SU-DHL-6 (cell line): Measurements from ENCODE around the gene ASPDH.
A peak's percentile ranks its signal among the peaks of the same experiment; 100 is the strongest.

ENCODE experiments used
- H2AFZ ChIP-seq: fragments of 200-600 bp; sonication (generic); 2 replicates; pipeline ENCODE4 v1.6.1; 2014; ENCODE audit warnings: low read depth, mild to moderate bottlenecking, moderate library complexity, mixed read lengths, antibody characterized with exemption, low read length; ENCODE audit not compliant: severe bottlenecking
- H3F3A ChIP-seq: fragments of 200-600 bp; shearing (Covaris generic); 2 replicates; pipeline ENCODE4 v1.6.0; 2016; ENCODE audit warnings: antibody characterized with exemption, mild to moderate bottlenecking; ENCODE audit not compliant: insufficient read depth
- H3K27ac ChIP-seq: fragments of 200-600 bp; sonication (generic); 2 replicates; pipeline ENCODE4 v1.5.1; 2016; ENCODE audit warnings: low read depth, mild to moderate bottlenecking, low read length, moderate library complexity, mixed read lengths
- H3K27me3 ChIP-seq: fragments of 200-600 bp; sonication (generic), shearing (Covaris generic); 2 replicates; pipeline ENCODE4 v1.6.0; 2014; ENCODE audit warnings: mild to moderate bottlenecking, low read length
- H3K36me3 ChIP-seq: fragments of 200-600 bp; sonication (generic); 2 replicates; pipeline ENCODE4 v1.6.1; 2014; ENCODE audit warnings: mild to moderate bottlenecking, low read length, mixed read lengths
- H3K4me2 ChIP-seq: fragments of 300-600, 200-600 bp; shearing (Covaris generic), sonication (generic); 2 replicates; pipeline ENCODE4 v1.6.0; 2014; ENCODE audit warnings: low read length, low read depth, mild to moderate bottlenecking; ENCODE audit not compliant: poor library complexity, severe bottlenecking
- H3K4me3 ChIP-seq: fragments of 200-600 bp; sonication (generic); 2 replicates; pipeline ENCODE4 v1.5.1; 2014; ENCODE audit warnings: antibody characterized with exemption, low read length, mild to moderate bottlenecking, mixed read lengths; ENCODE audit not compliant: insufficient read depth, poor library complexity, severe bottlenecking
- H3K79me2 ChIP-seq: fragments of 200-600 bp; sonication (generic); 2 replicates; pipeline ENCODE4 v1.6.1; 2014; ENCODE audit warnings: mild to moderate bottlenecking, low read length, moderate library complexity; ENCODE audit not compliant: insufficient read depth
- H3K9ac ChIP-seq: fragments of 200-600 bp; sonication (generic); 2 replicates; pipeline ENCODE4 v1.7.0; 2014; ENCODE audit warnings: mild to moderate bottlenecking, low read length
- H3K9me2 ChIP-seq: fragments of 200-600 bp; sonication (generic); replicated peaks from 2 replicates; pipeline ENCODE4 v1.6.1; 2014; ENCODE audit warnings: low read length; ENCODE audit not compliant: insufficient read depth
- H3K9me3 ChIP-seq: fragments of 200-600 bp; sonication (generic); 2 replicates; pipeline ENCODE4 v1.6.1; 2014; ENCODE audit warnings: low read length, mixed read lengths; ENCODE audit not compliant: insufficient read depth
- H4K20me1 ChIP-seq: fragments of 200-600 bp; sonication (generic); 2 replicates; pipeline ENCODE4 v1.6.1; 2014; ENCODE audit warnings: low read depth, mild to moderate bottlenecking, antibody characterized with exemption, low read length, moderate library complexity, mixed read lengths
- CTCF ChIP-seq: fragments of 200-600 bp; sonication (generic); IDR thresholded peaks from one replicate; pipeline ENCODE4 v1.5.1; 2017; ENCODE audit warnings: antibody characterized with exemption, mild to moderate bottlenecking, low read length, moderate library complexity; ENCODE audit not compliant: insufficient read depth, poor library complexity, severe bottlenecking
- EZH2phosphoT487 ChIP-seq: fragments of 200-600 bp; sonication (generic), shearing (Covaris generic); conservative IDR thresholded peaks from 2 replicates; pipeline ENCODE4 v1.6.1; 2018; ENCODE audit warnings: mild to moderate bottlenecking, antibody characterized with exemption, low read length, moderate library complexity, mixed read lengths

Gene ASPDH

GRCh38 chr19:50542943-50543342 is 29.2 kb upstream of the ASPDH start:
- H3K27me3 ChIP-seq, result no peaks in the 10 kb centered on the region

GRCh38 chr19:50537769-50538230 is 24.1 kb upstream of the ASPDH start:
- TF ChIP-seq EZH2phosphoT487, result no peak
- peak; percentile 63 for TF ChIP-seq CTCF
- H3K9me3 ChIP-seq, result no peaks in the 10 kb centered on the region
- no peaks in the 10 kb centered on the region for H3K27me3 ChIP-seq
- H3K79me2 ChIP-seq, result no peaks in the 10 kb centered on the region
- no peak overlapping the region for H3K4me2 ChIP-seq
- no peak overlapping the region for H3K9ac ChIP-seq
- no peak overlapping the region for H3K4me3 ChIP-seq
- no peaks in the 10 kb centered on the region for H3F3A ChIP-seq
- no peaks in the 10 kb centered on the region for H3K9me2 ChIP-seq
- no peaks in the 10 kb centered on the region for H3K36me3 ChIP-seq
- no peak overlapping the region for H3K27ac ChIP-seq
- H4K20me1 ChIP-seq, result no peaks in the 10 kb centered on the region
- no peak overlapping the region for H2AFZ ChIP-seq

More at GRCh38 chr19:50542943-50543342, 29.2 kb upstream of the ASPDH start:
- no peaks in the 10 kb centered on the region for H3F3A ChIP-seq
- H3K4me3 ChIP-seq, result no peak overlapping the region
- no peaks in the 10 kb centered on the region for H3K36me3 ChIP-seq
- H4K20me1 ChIP-seq, result no peaks in the 10 kb centered on the region
- H3K79me2 ChIP-seq, result no peaks in the 10 kb centered on the region
- no peaks in the 10 kb centered on the region for H3K9me3 ChIP-seq
- H3K4me2 ChIP-seq, result no peak overlapping the region
- no peak overlapping the region for H2AFZ ChIP-seq
- no peak overlapping the region for H3K27ac ChIP-seq
- TF ChIP-seq EZH2phosphoT487, result no peak
- no peak overlapping the region for H3K9ac ChIP-seq
- no peaks in the 10 kb centered on the region for H3K9me2 ChIP-seq

- no peaks in the 10 kb centered on the region for H3K36me3 ChIP-seq
- no peaks in the 10 kb centered on the region for H3K79me2 ChIP-seq
- H3K4me2 ChIP-seq, result no peak overlapping the region
- H4K20me1 ChIP-seq, result no peaks in the 10 kb centered on the region
- H3K9ac ChIP-seq, result no peak overlapping the region
- no peaks in the 10 kb centered on the region for H3K9me2 ChIP-seq
- H3K27ac ChIP-seq, result no peak overlapping the region
- no peak overlapping the region for H3K4me3 ChIP-seq
- no peak overlapping the region for H2AFZ ChIP-seq
- H3F3A ChIP-seq, result no peaks in the 10 kb centered on the region
- H3K27me3 ChIP-seq, result no peaks in the 10 kb centered on the region
- TF ChIP-seq EZH2phosphoT487 (no peak), CTCF (no peak)
- H3K9me3 ChIP-seq, result no peaks in the 10 kb centered on the region
Observed at GRCh38 chr19:50537306-50537685, 23.6 kb upstream of the ASPDH start.

- no peaks in the 10 kb centered on the region for H3K27me3 ChIP-seq
- H3K9me2 ChIP-seq, result no peaks in the 10 kb centered on the region
- H3K27ac ChIP-seq, result no peak overlapping the region
- no peaks in the 10 kb centered on the region for H3K79me2 ChIP-seq
- H3K9me3 ChIP-seq, result no peaks in the 10 kb centered on the region
- H3K4me2 ChIP-seq, result no peak overlapping the region
- H3K9ac ChIP-seq, result no peak overlapping the region
- H3F3A ChIP-seq, result no peaks in the 10 kb centered on the region
- no peak for TF ChIP-seq EZH2phosphoT487
- TF ChIP-seq CTCF, result no peak
- H3K36me3 ChIP-seq, result no peaks in the 10 kb centered on the region
- H3K4me3 ChIP-seq, result no peak overlapping the region
- no peak overlapping the region for H2AFZ ChIP-seq
- H4K20me1 ChIP-seq, result no peaks in the 10 kb centered on the region
Observed at GRCh38 chr19:50536662-50537305, 23.1 kb upstream of the ASPDH start.
